SH-SY5Y (cell line): ENCODE measurements around the gene PPP1R15B.

Experiments used
- GATA2 ChIP-seq: IDR thresholded peaks from 2 replicates; pipeline ENCODE4 v1.6.1; 2011; ENCODE audit warnings: mild to moderate bottlenecking, low read depth, low read length
- GATA3 ChIP-seq: IDR thresholded peaks from 2 replicates; pipeline ENCODE4 v1.6.1; 2011; ENCODE audit warnings: low read depth, mild to moderate bottlenecking, low read length, moderate library complexity

The PPP1R15B gene

DNA sequence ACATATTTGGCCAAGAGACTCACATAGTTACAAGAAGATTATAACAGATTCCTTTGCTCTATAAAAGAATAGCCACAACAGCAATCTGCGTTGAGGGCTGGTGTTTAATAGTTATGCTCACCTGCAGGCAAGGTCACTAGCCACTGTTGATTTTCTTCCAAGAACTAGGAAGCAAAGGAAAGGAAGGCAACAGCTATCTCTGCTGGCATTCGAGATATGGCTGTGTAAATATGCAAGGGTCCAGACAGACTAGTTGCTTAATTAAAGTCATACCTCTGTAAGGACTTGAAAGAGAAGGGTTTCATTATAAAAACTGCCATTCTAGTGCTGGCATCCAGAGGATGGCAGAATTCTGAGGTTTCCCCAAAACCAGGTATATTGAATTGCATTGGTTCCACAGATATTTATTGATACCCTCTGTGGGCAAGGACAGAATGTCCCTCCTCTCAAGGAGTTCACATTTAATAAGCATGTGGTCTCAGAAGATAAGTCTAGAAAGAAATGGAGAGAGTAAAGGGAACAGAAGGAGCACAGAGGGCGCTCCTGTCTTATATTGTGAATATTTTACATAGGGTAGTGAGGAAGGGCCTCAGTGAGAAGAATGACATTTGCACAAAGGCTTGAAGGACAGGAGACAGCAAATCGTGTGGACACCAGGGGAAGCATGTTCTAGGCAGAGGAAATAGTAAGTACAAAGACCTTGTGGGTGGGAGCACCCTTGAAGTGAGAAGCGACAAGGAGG is 28.3 kb downstream of the PPP1R15B start:
- TF ChIP-seq GATA3: no peak

DNA sequence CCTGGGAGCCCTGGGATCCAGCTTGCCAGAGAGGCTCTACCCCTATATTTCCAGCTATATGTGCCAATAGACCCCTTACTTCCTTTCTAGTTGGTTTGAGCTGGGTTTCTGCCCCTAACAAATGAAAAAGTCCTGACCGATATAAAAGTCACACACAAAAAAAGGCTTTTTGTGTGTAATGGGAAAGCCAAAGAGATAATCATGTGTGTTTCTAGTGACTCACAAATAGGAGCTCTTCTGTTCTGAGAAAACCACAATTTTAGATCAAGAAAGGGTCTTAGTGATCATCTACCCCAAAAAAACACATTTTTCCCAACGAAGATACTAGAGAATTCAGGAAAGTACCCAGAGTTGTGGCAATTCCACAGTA is 28.9 kb downstream of the PPP1R15B start:
- TF ChIP-seq GATA3 (no peak), GATA2 (no peak)

DNA sequence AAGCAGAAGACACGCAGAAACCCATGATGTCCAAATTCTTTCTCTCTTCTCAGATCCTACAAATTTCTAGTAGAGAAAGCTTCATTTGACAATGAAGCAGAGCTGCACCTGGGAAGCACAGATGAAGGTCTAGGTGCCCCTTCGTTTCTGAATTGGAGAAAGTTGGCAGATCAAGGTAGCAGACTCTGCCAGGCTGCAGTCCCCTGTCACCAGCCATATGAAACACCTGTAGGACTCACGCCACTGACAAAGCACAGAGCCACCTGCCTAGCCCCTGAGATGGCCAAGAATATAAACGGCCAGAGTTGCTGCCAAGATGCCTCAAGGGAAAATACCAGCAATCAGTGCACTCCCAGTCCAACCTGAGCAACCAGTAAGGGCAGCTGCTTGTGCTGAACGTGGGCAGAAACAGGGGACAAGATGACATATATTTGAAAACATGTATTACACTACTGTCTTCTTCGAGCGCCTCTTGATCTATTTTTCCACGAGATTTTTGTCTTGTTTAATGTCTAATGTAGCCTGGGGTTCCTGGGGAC is 31.3 kb downstream of the PPP1R15B start:
- TF ChIP-seq GATA2: no peak
- TF ChIP-seq GATA3: no peak

DNA sequence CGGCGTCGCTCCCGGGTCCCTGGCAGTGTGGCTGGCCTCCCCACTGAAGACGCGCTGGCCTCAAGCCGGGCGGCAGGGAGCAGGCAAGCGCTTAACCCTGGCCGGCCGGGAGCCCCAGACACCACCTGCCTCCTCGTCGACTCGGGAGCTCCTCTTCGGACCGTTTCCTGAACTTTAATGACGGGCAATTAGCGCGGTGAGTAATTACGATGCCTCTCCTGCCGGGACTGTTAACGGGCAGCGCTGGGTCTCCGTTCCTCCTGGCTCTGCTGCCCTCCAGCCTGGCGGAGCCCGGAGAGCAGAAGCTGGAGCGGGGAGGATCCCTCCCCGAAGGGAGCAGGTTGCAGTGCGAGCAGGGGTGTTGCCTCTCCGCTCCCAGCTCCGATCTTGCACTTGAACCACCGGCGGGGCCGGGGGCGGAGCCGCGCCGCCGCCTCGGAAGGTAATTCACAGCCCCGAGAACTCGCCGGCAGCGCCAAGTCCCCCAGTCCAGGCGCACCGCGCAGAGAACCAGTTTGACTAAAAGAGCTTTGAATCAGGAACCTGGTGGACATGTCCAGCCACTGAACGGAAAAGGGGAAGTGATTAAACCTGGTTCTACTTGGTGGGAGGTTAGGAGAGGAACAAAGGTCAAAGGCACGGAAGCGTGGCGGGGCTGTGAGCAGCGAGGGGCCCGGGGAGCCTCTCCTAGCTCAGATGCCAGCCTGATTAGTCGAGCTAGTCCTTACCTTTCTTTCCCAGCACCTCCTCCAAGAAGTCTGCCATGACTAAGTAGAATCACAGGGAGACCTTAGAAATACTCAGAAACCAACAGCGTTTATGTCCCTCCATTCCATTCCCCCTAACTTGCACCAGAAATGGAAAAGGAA is 33.6 kb downstream of the PPP1R15B start:
- TF ChIP-seq GATA2 (no peak), GATA3 (no peak)

DNA sequence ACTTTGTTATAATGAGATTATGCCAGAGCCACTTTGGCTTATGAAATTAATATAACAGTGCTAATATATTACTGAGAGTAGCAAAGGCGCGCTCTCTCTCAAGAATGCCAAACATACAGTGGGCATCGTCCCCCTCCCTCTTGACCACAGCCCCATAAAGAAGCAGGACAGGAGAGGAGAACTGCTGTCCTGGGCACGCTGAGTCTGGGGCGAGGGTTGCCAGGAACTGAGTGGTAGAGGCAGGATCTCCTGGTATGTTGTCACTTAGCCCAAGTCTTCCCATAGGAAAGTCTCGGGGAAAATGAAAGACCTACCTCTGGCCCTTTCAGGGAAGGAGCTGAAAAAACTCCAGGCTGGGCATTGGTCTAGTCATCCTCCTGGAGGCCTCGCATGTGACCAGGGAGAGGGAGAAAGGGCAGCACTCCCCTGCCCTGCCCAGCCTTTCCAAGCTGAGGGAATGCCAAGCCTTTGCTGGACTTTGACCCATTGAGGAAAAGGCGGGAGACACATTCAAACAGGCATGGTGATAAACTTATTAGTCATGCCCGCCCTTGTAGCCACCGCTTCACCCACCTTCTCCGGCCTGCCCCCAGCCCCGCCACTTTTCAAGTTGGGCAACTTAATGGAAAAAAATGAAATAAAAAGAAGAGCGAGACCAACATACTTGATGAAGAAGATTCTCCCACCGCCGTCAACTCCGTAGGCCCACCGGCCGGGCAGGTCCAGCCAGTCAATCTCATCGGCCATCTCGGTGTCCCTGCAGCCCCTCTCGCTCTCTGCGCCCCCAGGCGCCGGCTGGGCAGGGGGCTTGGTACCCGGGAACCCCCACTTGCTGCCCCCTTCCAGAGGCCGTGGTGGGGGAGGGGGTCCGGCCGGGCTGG is 34.5 kb downstream of the PPP1R15B start:
- TF ChIP-seq GATA2 (no peak), GATA3 (no peak)

DNA sequence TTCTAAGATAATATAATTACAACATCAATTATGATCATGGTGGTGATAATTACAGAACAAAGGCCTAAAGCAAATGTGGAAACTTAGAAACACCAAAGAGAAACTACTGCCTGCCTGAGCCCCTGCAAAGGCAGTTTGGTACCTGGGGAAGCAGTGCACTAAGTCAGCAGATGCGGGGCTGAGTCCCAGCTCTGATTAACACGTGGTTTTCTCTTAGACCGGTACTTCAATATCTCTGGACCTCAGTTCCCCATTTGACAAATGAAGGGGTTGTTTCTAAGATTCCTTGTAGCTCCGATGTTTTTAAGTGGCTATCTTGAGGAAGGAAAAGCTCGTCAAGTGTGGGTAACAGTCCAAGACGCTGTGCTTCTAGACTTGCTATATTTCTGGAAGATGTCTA is 35.2 kb downstream of the PPP1R15B start:
- TF ChIP-seq GATA2 (no peak), GATA3 (no peak)

DNA sequence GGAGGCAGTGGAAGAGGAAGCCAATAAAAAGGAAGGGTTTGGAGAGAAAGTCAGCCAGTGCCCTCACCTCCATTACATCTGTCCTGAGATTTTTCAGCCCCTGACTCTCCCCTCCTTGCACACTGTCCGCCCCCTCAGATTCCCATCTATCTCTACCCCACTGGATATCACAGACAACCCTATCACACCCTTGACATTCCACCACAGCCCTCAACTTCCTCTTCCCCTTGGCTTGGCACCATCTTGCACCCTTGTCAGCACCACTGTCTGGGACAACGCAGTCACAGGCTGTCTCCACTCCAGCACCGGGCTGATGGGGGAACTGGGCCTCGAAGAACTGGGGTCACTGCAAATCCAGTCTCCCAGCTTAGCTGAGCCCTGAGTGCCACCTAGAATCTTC is 37.7 kb downstream of the PPP1R15B start:
- TF ChIP-seq GATA2 (no peak), GATA3 (no peak)

DNA sequence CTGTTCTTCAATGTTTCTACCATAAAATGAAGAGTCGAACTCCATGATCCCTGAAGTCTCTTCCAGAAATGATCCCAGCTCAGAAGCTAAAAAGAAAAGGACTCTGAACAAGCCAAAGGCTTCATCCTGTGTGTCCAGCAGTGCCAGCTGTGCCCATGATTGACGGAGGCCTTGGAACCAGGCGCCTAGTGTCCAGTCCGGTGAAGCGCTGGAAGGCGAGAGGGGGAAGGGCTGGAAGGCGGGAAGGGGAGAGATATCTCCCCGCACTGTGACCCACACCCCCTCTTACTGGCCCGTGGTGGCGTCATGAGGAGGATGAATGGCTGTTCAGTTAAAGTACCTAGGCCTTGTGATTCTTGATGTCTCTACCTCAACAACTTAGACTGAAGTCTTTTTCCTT is 41.4 kb downstream of the PPP1R15B start:
- TF ChIP-seq GATA2 (no peak), GATA3 (no peak)

DNA sequence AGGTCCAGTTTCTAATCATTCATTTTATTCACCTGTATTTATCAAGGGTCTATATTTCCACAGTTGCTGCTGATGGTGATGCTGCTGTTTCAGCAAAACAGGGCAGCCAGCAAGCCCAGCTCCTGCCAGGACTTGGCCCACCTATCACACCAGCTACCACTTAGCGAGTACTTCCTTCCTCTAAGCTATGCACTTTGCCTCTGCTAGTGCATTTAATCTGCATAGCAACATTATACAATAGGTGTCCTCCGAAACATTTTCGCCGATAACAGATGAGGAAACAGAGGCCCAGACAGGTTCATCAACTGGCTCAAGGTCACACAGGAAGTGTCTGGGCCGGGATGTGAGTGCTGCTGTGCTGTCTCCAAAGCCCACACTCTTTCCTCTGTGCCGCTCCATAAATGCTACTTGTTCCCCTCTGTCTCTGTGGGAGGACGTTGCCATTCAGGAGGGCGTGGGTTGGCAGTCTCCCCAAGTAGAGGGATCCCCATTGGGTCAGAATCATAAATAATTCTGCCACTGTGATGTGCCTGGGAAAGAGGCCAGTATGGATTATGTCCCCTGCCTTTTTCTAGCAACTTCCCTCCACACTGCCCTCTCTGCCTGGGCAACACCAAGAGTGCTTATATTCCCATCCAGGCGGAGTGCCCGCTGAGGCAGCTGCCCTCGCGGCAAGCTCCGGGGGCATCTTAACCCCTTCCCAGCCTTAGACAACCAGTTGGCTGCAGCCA is 42.5 kb downstream of the PPP1R15B start:
- no peak for TF ChIP-seq GATA3
- TF ChIP-seq GATA2: no peak

DNA sequence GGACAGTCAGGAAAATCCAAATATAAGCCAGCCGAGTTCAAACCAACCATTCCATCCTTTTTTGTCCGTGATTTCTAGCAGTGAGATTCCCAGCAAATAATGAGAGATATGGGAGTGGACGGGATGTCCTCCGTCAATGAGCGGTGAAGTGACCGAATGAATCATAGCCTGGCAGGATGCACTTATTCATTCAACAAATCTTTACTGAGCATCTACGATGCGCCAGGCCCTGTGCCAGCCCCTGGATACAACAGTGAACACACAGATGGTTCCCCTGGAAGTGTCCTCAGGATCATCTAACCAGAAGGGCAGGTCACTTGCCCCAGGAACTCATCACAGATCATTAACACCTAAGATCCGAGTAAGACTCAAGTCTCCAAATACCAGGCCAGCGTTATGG is 43.7 kb downstream of the PPP1R15B start:
- TF ChIP-seq GATA3 (no peak), GATA2 (no peak)

DNA sequence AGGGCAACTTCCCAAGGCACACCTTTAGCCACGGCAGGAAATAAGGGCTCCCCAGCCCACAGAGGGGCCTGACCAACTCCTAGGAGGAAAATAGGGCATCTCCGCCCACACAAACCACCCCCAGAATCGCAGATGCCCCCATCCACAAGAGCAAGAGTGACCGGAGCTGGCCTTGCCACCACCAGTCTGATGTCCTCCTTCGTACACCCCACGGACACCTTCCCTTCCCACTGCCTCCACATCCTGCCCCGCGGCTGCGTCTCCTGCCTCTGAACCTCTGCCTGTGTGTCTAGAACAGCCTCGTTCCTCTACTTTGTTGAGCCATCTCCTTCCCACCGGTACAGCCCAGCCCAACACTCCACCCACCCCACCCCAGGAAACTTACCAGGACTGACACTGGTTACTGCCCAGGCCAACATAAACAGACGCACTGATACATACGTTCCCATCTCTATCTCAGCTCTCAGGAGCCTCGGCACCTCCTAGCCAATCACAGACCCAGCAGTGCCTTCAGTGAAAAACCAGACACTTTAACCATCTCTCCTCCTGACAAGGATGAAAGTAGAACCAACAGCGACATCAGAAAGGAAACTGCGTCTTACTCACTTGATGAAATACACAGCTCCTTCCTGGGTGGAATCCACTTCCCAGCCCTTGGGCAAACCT is 44.3 kb downstream of the PPP1R15B start:
- TF ChIP-seq GATA3: no peak
- TF ChIP-seq GATA2: no peak

DNA sequence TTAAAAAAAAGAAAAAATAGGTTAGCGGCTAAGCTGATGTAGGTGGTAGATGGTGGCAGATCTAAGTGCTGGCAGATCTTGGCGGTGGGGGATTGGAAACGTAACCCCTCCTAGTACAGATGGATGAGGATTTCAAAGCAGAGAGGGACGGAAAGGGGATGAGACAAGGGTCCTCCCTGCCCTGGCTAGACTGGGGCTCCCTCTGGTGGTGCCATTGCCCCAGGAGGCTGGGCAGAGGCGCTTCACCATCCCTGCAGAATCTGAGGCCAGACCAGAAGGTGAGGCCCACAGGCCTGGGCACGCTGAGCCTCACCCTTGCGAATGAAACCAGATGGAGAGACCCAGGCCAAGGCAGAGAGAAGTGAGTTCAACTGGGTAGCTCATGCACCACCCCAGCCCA is 44.9 kb downstream of the PPP1R15B start:
- no peak for TF ChIP-seq GATA3
- TF ChIP-seq GATA2: no peak
